ENCODE data around the gene GORAB. TPM values are rescaled to one million over a fixed set of nuclear protein-coding genes. Genes with fewer than 3 reads are reported as not detected.

GORAB gene
- total and polyA plus RNA-seq, 12 donors, result 5.6 to 14.4 (median 9.4) TPM

GRCh38 chr1:170491291-170491690 is 40.7 kb upstream of the GORAB start:
- DNase-seq (no peak), ATAC-seq (no peak)
- WGBS, 2 donors, result 78 to 83% methylated on average over 2 of the region's 2 CpGs
- no peak overlapping the region for H3K4me3 ChIP-seq
- intact Hi-C loops (cut with DNase I), result no loop called here
- H3K9me3 ChIP-seq, result peaks cover 0 to 5% (median 0%) of the 10 kb centered on the region in 11 donors
- peaks cover 0 to 21% (median 15%) of the 10 kb centered on the region in 9 donors for H3K4me1 ChIP-seq
- no peaks in the 10 kb centered on the region for H3K36me3 ChIP-seq
- no peak for TF ChIP-seq CTCF (IDR thresholded peaks at IDR 0.05)
- H3K27me3 ChIP-seq, result no peaks in the 10 kb centered on the region
- no peak overlapping the region for H3K27ac ChIP-seq

- TF ChIP-seq CTCF (IDR thresholded peaks at IDR 0.05), result no peak
- Histone ChIP-seq H3K4me3 (no peak overlapping the region), H3K4me1 (peaks cover 0 to 21% (median 15%) of the 10 kb centered on the region in 9 donors), H3K27ac (peak overlapping the region in 3 of 10 donors; percentile 17 to 39 (median 23)), H3K9me3 (no peaks in the 10 kb centered on the region), H3K27me3 (no peaks in the 10 kb centered on the region), H3K36me3 (no peaks in the 10 kb centered on the region)
- DNase-seq (peak in 1 of 2 donors; percentile 42), ATAC-seq (peak; percentile 51 to 92 (median 79))
- intact Hi-C loops (cut with DNase I), result no loop called here
- 1 to 5% methylated on average over 3 of the region's 3 CpGs for WGBS, 2 donors
Measured at GRCh38 chr1:170494369-170494768, 37.6 kb upstream of the GORAB start.

DNA sequence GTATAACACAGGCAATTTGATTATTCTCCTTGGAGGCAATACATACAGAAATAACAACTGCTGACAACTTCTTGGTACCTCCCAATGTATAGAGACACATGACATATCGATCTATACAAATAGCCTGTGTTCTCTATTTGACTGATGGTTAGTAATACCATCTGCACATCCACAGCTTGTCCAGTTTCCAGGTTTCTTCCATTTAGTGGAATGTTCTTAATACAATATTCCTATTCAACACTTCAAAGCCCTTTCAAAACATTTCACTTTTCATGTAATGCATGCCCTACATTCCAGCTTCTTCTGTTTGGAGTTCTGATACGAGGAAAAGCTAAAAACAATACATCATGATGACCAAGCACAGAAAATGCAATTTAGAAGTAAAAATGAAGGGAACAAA is 37.0 kb upstream of the GORAB start:
- H3K4me3 ChIP-seq, result no peak overlapping the region
- intact Hi-C loops (cut with DNase I), result no loop called here
- 60 to 61% methylated on average over 2 of the region's 2 CpGs for WGBS, 2 donors
- H3K9me3 ChIP-seq, result no peaks in the 10 kb centered on the region
- no peaks in the 10 kb centered on the region for H3K27me3 ChIP-seq
- no peaks in the 10 kb centered on the region for H3K36me3 ChIP-seq
- DNase-seq, result no peak
- peaks cover 0 to 21% (median 15%) of the 10 kb centered on the region in 9 donors for H3K4me1 ChIP-seq
- H3K27ac ChIP-seq, result peak overlapping the region in 2 of 10 donors; percentile 17 to 39
- TF ChIP-seq CTCF (IDR thresholded peaks at IDR 0.05), result no peak
- no peak for ATAC-seq

DNA sequence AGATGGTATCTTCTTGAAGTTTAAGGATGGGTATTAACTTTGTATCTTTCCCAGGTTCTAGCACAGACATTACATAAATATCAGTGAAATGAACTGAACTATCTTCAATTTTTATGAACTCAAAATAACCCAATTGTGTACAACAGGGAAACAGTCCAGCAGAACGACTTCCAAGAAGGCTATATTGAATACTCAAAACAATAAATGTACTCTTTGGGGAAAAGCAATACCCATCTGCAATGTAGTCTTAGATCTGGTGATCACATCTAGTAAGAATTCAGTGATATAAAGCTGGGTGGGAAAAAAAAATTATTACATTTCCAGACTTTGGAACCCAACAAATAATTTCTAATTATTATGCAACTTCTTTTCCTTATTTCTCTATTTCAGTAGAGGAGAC is 33.1 kb upstream of the GORAB start:
- DNase-seq, result no peak
- 27 to 38% methylated on average over 1 of the region's 1 CpG for WGBS, 2 donors
- Histone ChIP-seq H3K27ac (no peak overlapping the region), H3K4me3 (no peak overlapping the region), H3K27me3 (no peaks in the 10 kb centered on the region), H3K4me1 (peaks cover 0 to 21% (median 13%) of the 10 kb centered on the region in 9 donors), H3K36me3 (no peaks in the 10 kb centered on the region), H3K9me3 (no peaks in the 10 kb centered on the region)
- ATAC-seq, result no peak
- TF ChIP-seq CTCF (IDR thresholded peaks at IDR 0.05), result no peak
- intact Hi-C loops (cut with DNase I), result no loop called here
